K562 (cell line): ENCODE measurements around the gene C11orf91.

Experiments used
- HDAC2 ChIP-seq: fragments of 450-650 bp; IDR thresholded peaks from 2 replicates; pipeline ENCODE4 v1.6.1; 2016; ENCODE audit warnings: mild to moderate bottlenecking
- ZNF12 ChIP-seq: sonication (generic); formaldehyde crosslinking; IDR thresholded peaks from 2 replicates; pipeline ENCODE4 v1.4.0; 2020; ENCODE audit warnings: mild to moderate bottlenecking, missing genetic modification reagents
- TF ChIP-seq, protein P1 (sequence below): sonication (generic); formaldehyde crosslinking; IDR thresholded peaks from 2 replicates; pipeline ENCODE4 v1.8.0; 2022; ENCODE audit warnings: missing genetic modification reagents, mild to moderate bottlenecking, moderate library complexity, borderline replicate concordance

DNA sequence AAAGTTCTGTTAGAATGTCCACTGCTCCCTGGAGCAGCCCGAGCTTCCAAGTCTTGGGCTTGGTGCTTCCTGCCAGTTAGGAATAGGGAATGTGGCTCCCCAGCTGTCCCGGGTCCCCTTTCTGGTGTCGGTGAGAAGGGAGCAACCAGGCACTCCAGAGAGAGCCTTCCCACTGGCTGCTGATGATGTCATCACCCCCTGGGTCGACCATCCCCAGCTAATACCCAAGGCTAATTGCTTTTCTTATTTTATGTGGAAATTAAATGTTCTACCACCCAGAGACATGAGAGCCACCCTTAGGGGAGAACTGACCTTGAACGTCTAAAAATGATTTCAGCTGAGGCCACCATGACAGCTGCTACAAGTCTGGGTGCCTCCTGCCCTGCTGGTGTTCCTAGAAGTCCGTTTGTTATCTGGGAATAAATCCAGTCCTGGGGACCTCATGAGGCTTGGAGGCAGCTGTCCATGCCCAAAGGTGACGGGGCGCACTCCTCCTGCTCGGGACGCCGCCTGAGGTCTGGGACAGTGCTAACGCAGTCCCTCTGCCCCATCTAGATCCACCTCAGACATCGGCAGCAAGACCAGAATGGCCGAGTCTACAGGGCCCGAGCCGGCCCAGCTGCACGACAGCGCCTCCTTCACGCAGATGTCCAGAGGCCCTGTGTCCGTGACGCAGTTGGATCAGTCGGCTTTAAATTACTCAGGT, 42.3 kb downstream of the C11orf91 start:
- TF ChIP-seq, protein P1, sequence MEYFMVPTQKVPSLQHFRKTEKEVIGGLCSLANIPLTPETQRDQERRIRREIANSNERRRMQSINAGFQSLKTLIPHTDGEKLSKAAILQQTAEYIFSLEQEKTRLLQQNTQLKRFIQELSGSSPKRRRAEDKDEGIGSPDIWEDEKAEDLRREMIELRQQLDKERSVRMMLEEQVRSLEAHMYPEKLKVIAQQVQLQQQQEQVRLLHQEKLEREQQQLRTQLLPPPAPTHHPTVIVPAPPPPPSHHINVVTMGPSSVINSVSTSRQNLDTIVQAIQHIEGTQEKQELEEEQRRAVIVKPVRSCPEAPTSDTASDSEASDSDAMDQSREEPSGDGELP (CRISPR knock-in tag), result no peak
- TF ChIP-seq HDAC2 (no peak), ZNF12 (no peak)
